OCI-LY3 (cell line): ENCODE measurements around the gene PCSK1.
"Not testable (repeated sequence)": the region's sequence is repeated elsewhere in the genome, so short reads cannot be mapped to it uniquely, and the experiment has no call there.

Experiments used
- H2AFZ ChIP-seq: fragments of 200-600, 300-600 bp; shearing (Covaris generic); 2 replicates; pipeline ENCODE4 v1.6.0; 2014; ENCODE audit warnings: antibody characterized with exemption, low read depth, low read length
- H3K27ac ChIP-seq: fragments of 200-600, 300-600 bp; sonication (generic); 2 replicates; pipeline ENCODE4 v1.5.1; 2014; ENCODE audit warnings: mild to moderate bottlenecking, low read length, moderate library complexity, mixed read lengths
- H3K27me3 ChIP-seq: fragments of 200-600, 300-600 bp; sonication (generic); 2 replicates; pipeline ENCODE4 v1.6.1; 2014; ENCODE audit warnings: low read depth, low read length, mixed read lengths
- H3K36me3 ChIP-seq: fragments of 200-600, 300-600 bp; sonication (generic); replicated peaks from 2 replicates; pipeline ENCODE3; 2014; ENCODE audit warnings: low read depth, low read length, mixed read lengths
- H3K4me1 ChIP-seq: fragments of 300-600, 200-600 bp; sonication (generic); 2 replicates; pipeline ENCODE4 v1.6.1; 2014; ENCODE audit warnings: low read length, mixed read lengths
- H3K4me2 ChIP-seq: fragments of 200-600, 300-600 bp; sonication (generic); 2 replicates; pipeline ENCODE4 v1.6.1; 2014; ENCODE audit warnings: low read length, mixed read lengths
- H3K4me3 ChIP-seq: fragments of 300-600, 200-600 bp; sonication (generic); 2 replicates; pipeline ENCODE4 v1.5.1; 2014; ENCODE audit warnings: antibody characterized with exemption, mild to moderate bottlenecking, low read length, moderate library complexity
- H3K79me2 ChIP-seq: fragments of 300-600, 200-600 bp; shearing (Covaris generic); 2 replicates; pipeline ENCODE4 v1.6.1; 2014; ENCODE audit warnings: mild to moderate bottlenecking, low read length, mixed read lengths
- H3K9ac ChIP-seq: fragments of 300-600, 200-600 bp; shearing (Covaris generic); 2 replicates; pipeline ENCODE4 v1.6.0; 2014; ENCODE audit warnings: mild to moderate bottlenecking, low read length, moderate library complexity
- H3K9me3 ChIP-seq: fragments of 200-600, 300-600 bp; shearing (Covaris generic); 2 replicates; pipeline ENCODE4 v1.6.1; 2014; ENCODE audit warnings: low read length, mixed read lengths; ENCODE audit not compliant: insufficient read depth
- H4K20me1 ChIP-seq: fragments of 200-600, 300-600 bp; sonication (generic); 2 replicates; pipeline ENCODE4 v1.6.1; 2016; ENCODE audit warnings: low read length, mixed read lengths; ENCODE audit not compliant: insufficient read depth
- EZH2phosphoT487 ChIP-seq: fragments of 200-600 bp; shearing (Covaris generic); IDR thresholded peaks from 2 replicates; pipeline ENCODE4 v1.6.1; 2018; ENCODE audit warnings: antibody characterized with exemption, mixed run types, low read depth
- TF ChIP-seq, protein P1 (sequence below): fragments of 200-600, 300-600 bp; sonication (generic); IDR thresholded peaks from 2 replicates; pipeline ENCODE4 v1.5.1; 2014; ENCODE audit warnings: antibody characterized with exemption, low read length, low read depth

The PCSK1 gene

GRCh38 chr5:96396878-96397277 lies 36.2 kb downstream of the PCSK1 start:
- TF ChIP-seq EZH2phosphoT487 = no peak
- TF ChIP-seq, protein P1, sequence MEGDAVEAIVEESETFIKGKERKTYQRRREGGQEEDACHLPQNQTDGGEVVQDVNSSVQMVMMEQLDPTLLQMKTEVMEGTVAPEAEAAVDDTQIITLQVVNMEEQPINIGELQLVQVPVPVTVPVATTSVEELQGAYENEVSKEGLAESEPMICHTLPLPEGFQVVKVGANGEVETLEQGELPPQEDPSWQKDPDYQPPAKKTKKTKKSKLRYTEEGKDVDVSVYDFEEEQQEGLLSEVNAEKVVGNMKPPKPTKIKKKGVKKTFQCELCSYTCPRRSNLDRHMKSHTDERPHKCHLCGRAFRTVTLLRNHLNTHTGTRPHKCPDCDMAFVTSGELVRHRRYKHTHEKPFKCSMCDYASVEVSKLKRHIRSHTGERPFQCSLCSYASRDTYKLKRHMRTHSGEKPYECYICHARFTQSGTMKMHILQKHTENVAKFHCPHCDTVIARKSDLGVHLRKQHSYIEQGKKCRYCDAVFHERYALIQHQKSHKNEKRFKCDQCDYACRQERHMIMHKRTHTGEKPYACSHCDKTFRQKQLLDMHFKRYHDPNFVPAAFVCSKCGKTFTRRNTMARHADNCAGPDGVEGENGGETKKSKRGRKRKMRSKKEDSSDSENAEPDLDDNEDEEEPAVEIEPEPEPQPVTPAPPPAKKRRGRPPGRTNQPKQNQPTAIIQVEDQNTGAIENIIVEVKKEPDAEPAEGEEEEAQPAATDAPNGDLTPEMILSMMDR = no peak
- H3K4me2 ChIP-seq = no peak overlapping the region
- H2AFZ ChIP-seq = no peak overlapping the region
- H3K9ac ChIP-seq = no peak overlapping the region
- H3K9me3 ChIP-seq = no peaks in the 10 kb centered on the region
- no peaks in the 10 kb centered on the region for H3K79me2 ChIP-seq
- no peaks in the 10 kb centered on the region for H3K27me3 ChIP-seq
- no peaks in the 10 kb centered on the region for H3K36me3 ChIP-seq
- H3K27ac ChIP-seq = no peak overlapping the region
- no peak overlapping the region for H3K4me3 ChIP-seq
- H4K20me1 ChIP-seq = no peaks in the 10 kb centered on the region
- no peaks in the 10 kb centered on the region for H3K4me1 ChIP-seq

DNA sequence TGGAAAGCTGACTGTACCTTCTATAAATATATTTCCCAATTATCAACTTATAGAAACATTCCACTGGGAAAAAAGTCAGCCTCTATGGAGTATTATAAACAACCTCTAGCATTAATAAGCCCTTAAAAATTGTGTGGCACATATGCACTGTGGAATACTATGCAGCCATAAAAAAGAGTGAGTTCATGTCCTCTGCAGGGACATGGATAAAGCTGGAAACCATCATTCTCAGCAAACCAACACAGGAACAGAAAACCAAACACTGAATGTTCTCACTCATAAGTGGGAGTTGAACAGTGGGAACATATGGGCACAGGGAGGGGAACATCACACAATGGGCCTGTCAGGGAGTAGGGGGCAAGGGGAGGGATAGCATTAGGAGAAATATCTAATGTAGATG lies 37.8 kb downstream of the PCSK1 start:
- H3K27ac ChIP-seq, H3K36me3 ChIP-seq, H2AFZ ChIP-seq, H3K4me2 ChIP-seq, H3K4me3 ChIP-seq, H3K4me1 ChIP-seq, H3K79me2 ChIP-seq, H3K9ac ChIP-seq, H4K20me1 ChIP-seq, H3K9me3 ChIP-seq, H3K27me3 ChIP-seq: not testable (repeated sequence)

- no peaks in the 10 kb centered on the region for H3K9me3 ChIP-seq
- H3K27ac ChIP-seq = no peak overlapping the region
- no peaks in the 10 kb centered on the region for H4K20me1 ChIP-seq
- no peak overlapping the region for H3K4me2 ChIP-seq
- no peaks in the 10 kb centered on the region for H3K79me2 ChIP-seq
- no peak overlapping the region for H2AFZ ChIP-seq
- H3K9ac ChIP-seq = no peak overlapping the region
- H3K4me3 ChIP-seq = no peak overlapping the region
- no peak for TF ChIP-seq EZH2phosphoT487
- TF ChIP-seq, protein P1 = no peak
- no peaks in the 10 kb centered on the region for H3K36me3 ChIP-seq
- H3K27me3 ChIP-seq = no peaks in the 10 kb centered on the region
- H3K4me1 ChIP-seq = no peaks in the 10 kb centered on the region
Observed at GRCh38 chr5:96391921-96392320, 41.1 kb downstream of the PCSK1 start.

GRCh38 chr5:96388176-96388575 lies 44.9 kb downstream of the PCSK1 start:
- Histone ChIP-seq H3K4me1 (no peaks in the 10 kb centered on the region), H2AFZ (no peak overlapping the region), H3K4me2 (no peak overlapping the region), H3K27me3 (no peaks in the 10 kb centered on the region), H3K36me3 (no peaks in the 10 kb centered on the region), H3K4me3 (no peak overlapping the region), H3K9me3 (no peaks in the 10 kb centered on the region), H3K79me2 (no peaks in the 10 kb centered on the region), H4K20me1 (no peaks in the 10 kb centered on the region), H3K9ac (no peak overlapping the region), H3K27ac (no peak overlapping the region)
- no peak for TF ChIP-seq EZH2phosphoT487
- TF ChIP-seq, protein P1 = no peak

DNA sequence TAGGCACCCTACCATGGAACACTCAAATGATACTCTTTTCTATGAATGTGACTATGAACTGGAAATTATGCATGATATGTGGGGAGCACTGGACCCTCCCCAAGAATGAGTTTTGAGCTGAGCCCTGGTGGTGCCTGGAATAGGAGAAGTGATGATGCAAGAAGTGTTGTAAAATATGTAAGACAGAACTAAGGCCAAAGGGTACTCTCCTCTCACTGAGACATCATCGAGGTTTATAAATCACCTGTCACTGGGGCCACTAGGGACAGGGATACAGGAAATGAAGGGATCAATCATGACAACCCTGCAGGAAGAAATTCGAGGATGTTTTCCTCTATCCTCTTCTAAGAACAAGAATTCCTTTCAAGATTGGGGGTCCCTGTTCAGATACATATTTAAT lies 45.4 kb downstream of the PCSK1 start:
- Histone ChIP-seq H3K4me3 (no peak overlapping the region), H3K79me2 (no peaks in the 10 kb centered on the region), H4K20me1 (no peaks in the 10 kb centered on the region), H3K4me1 (no peaks in the 10 kb centered on the region), H3K9me3 (no peaks in the 10 kb centered on the region), H3K9ac (no peak overlapping the region), H3K27me3 (no peaks in the 10 kb centered on the region), H2AFZ (no peak overlapping the region), H3K27ac (no peak overlapping the region), H3K4me2 (no peak overlapping the region), H3K36me3 (no peaks in the 10 kb centered on the region)
- no peak for TF ChIP-seq EZH2phosphoT487
- TF ChIP-seq, protein P1 = no peak
